ENCODE results near the gene YARS1. TPM values are rescaled to one million over a fixed set of nuclear protein-coding genes. Genes with fewer than 3 reads are reported as not detected.
"Not testable (repeated sequence)": the region's sequence is repeated elsewhere in the genome, so short reads cannot be mapped to it uniquely, and the experiment has no call there.

YARS1 gene
- total RNA-seq, 6 donors from 2014 or later = 82.1 to 110 (median 95.1) TPM

DNA sequence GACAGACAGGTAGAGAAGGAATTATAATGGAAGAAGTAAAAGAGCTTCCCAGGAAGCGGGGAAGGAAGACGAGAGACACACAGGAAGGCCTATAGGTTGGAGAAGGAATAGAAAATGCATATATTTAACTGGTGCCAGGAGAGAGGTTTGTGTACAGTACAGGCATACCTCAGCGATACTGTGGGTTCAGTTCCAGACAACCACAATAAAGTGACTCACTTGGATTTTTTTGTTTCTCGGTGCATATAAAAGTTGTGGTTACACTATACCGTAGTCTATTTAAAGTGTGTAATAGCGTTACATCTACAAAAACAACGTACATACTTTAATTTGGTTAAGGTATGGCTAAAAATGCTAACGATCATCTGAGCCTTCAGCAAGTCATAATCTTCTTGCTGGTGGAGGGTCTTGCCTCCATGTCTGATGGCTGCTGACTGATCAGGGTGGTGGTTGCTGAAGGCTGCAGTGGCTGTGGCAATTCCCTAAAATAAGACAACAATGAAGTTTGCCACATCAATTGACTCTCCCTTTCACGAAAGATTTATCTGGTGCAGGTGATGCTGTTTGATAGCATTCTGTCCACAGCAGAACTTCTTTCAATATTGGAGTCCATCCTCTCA is 16.0 kb downstream of the YARS1 start:
- ATAC-seq (ENCODE audit: low FRiP score in 2 of 2) (no peak), DNase-seq (no peak)
- peaks cover 0 to 85% (median 47%) of the 10 kb centered on the region in 4 donors for H3K36me3 ChIP-seq
- no peaks in the 10 kb centered on the region for H3K9me3 ChIP-seq
- 85 to 87% methylated on average over 9 of the region's 9 CpGs for WGBS, 2 donors
- no peak overlapping the region for H3K27ac ChIP-seq
- H3K27me3 ChIP-seq = no peaks in the 10 kb centered on the region
- H3K4me1 ChIP-seq = peaks cover 0 to 5% (median 5%) of the 10 kb centered on the region in 4 donors
- no peak overlapping the region for H3K4me3 ChIP-seq
- TF ChIP-seq, protein P1, sequence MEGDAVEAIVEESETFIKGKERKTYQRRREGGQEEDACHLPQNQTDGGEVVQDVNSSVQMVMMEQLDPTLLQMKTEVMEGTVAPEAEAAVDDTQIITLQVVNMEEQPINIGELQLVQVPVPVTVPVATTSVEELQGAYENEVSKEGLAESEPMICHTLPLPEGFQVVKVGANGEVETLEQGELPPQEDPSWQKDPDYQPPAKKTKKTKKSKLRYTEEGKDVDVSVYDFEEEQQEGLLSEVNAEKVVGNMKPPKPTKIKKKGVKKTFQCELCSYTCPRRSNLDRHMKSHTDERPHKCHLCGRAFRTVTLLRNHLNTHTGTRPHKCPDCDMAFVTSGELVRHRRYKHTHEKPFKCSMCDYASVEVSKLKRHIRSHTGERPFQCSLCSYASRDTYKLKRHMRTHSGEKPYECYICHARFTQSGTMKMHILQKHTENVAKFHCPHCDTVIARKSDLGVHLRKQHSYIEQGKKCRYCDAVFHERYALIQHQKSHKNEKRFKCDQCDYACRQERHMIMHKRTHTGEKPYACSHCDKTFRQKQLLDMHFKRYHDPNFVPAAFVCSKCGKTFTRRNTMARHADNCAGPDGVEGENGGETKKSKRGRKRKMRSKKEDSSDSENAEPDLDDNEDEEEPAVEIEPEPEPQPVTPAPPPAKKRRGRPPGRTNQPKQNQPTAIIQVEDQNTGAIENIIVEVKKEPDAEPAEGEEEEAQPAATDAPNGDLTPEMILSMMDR (IDR thresholded peaks at IDR 0.05) = no peak

DNA sequence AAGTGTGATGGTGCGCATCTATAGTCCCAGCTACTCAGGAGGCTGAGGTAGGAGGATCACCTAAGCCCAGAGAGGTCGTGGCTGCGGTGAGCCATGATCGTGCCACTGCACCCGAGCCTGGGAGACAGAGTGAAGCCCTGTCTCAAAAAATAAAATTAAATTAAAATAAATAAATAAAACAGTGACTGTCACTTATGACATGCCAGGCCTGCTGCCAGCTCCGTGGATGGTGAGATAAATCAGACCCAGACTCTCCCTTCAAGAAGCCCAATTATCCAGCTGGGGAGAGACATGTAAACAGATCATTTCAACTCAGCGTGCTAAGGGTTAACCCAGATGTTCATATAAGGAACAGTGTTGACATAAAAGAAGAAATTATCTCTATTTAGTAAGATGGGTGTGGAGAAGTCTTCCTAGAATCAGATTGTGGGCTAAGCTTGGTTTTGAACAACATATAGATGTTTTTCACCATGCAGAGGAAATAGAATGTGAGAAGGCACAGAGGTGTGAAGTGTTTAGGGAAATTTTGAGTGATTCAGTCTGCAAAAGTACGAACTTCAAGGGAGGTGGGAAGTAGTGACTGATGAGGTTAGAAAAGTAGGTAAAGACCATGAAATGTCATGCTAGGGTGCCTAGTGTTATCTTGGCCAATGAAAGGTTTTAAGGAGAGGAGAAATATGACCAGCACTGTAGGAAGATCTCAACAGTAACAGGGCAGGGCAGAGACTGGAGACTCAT is 18.3 kb downstream of the YARS1 start:
- no peak for ATAC-seq (ENCODE audit: low FRiP score in 2 of 2)
- Histone ChIP-seq H3K9me3 (no peaks in the 10 kb centered on the region), H3K27ac (no peak overlapping the region), H3K27me3 (no peaks in the 10 kb centered on the region), H3K36me3 (peaks cover 0 to 92% (median 49%) of the 10 kb centered on the region in 4 donors), H3K4me3 (no peak overlapping the region), H3K4me1 (no peaks in the 10 kb centered on the region)
- no peak for DNase-seq
- TF ChIP-seq POLR2A (IDR thresholded peaks at IDR 0.05) (no peak), POLR2AphosphoS5 (IDR thresholded peaks at IDR 0.05) (no peak), EP300 (IDR thresholded peaks at IDR 0.05) (no peak)
- TF ChIP-seq, protein P1 (IDR thresholded peaks at IDR 0.05) = no peak
- 84 to 92% methylated on average over 8 of the region's 8 CpGs for WGBS, 2 donors

DNA sequence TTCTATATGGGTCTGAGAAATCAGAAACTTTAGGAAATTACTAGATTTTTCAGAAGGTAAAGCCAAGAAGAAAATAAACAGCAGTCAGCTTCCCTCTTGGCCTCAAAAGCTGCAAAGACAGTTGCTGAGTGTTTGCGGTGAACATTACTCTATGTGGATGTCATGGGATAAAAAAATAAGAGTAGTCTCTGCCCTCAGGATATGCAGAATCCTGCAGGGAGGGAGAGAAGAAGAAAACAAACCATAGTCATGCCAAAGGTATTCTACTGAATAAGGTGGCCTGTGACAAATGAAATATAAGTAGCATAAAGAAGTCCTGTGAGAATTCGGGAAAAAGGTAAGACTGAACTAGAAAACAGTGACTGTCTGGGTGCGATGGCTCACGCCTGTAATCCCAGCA is 19.0 kb downstream of the YARS1 start:
- DNase-seq (no peak), ATAC-seq (ENCODE audit: low FRiP score in 2 of 2) (no peak)
- Histone ChIP-seq H3K4me1 (no peaks in the 10 kb centered on the region), H3K36me3 (peaks cover 0 to 95% (median 54%) of the 10 kb centered on the region in 4 donors), H3K27me3 (no peaks in the 10 kb centered on the region), H3K4me3 (no peak overlapping the region), H3K9me3 (no peaks in the 10 kb centered on the region), H3K27ac (no peak overlapping the region)
- 96 to 99% methylated on average over 4 of the region's 4 CpGs for WGBS, 2 donors
- TF ChIP-seq, protein P1 (IDR thresholded peaks at IDR 0.05) = no peak
- no peak for TF ChIP-seq POLR2A (IDR thresholded peaks at IDR 0.05)
- no peak for TF ChIP-seq POLR2AphosphoS5 (IDR thresholded peaks at IDR 0.05)
- no peak for TF ChIP-seq EP300 (IDR thresholded peaks at IDR 0.05)

DNA sequence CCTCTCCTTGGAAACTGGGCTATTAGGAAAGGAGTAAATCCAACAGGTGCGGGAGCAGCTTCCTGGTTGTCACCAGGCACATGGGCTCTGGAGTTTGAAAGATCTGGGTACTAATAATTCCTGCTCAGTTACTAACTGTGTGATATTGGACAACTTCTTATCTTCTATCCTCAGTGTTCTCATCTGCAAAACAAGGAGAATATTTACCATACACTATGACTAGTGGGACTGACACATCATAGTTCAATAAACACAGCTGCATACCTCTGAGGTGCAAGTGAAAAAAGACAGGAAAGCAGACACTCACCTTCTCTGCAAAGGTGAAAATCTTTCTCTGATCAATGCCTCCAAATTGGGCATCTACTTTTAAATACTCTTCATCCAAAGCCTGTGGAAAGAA is 19.7 kb downstream of the YARS1 start:
- no peaks in the 10 kb centered on the region for H3K27me3 ChIP-seq
- no peak for ATAC-seq (ENCODE audit: low FRiP score in 2 of 2)
- no peaks in the 10 kb centered on the region for H3K9me3 ChIP-seq
- TF ChIP-seq, protein P1 (IDR thresholded peaks at IDR 0.05) = no peak
- TF ChIP-seq POLR2A (IDR thresholded peaks at IDR 0.05) (no peak), EP300 (IDR thresholded peaks at IDR 0.05) (no peak), POLR2AphosphoS5 (IDR thresholded peaks at IDR 0.05) (no peak)
- no peaks in the 10 kb centered on the region for H3K4me1 ChIP-seq
- DNase-seq = no peak
- H3K4me3 ChIP-seq = no peak overlapping the region
- H3K36me3 ChIP-seq = peaks cover 0 to 95% (median 51%) of the 10 kb centered on the region in 4 donors
- no peak overlapping the region for H3K27ac ChIP-seq
- 100% methylated on average over 1 of the region's 1 CpG for WGBS, 2 donors

DNA sequence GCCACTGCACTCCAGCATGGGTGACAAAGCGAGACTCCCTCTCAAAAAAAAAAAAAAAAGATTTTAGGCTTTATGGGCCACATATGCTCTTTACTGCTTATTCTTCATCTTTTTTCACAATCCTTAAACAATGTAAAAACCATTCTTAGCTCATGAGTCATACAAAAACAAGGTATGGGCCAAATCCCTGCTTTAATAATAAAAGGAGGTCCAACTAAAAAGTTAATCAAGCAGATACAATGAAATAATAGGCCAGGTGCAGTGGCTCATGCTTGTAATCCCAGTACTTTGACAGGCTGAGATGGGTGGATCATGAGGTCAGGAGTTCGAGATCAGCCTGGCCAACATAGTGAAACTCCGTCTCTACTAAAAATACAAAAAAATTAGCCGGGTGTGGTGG is 21.4 kb downstream of the YARS1 start:
- not testable (repeated sequence) for H3K4me1 ChIP-seq; H3K4me3 ChIP-seq; H3K27ac ChIP-seq; DNase-seq; ATAC-seq (ENCODE audit: low FRiP score in 2 of 2); H3K27me3 ChIP-seq; H3K9me3 ChIP-seq
- 95 to 96% methylated on average over 4 of the region's 4 CpGs for WGBS, 2 donors
- H3K36me3 ChIP-seq = peaks cover 7 to 98% (median 58%) of the 10 kb centered on the region in 4 donors
